OCI-LY7 (cell line): ENCODE data around the gene STXBP2. TPM values are rescaled to one million over a fixed set of nuclear protein-coding genes. Genes with fewer than 3 reads are reported as not detected.

Source experiments
- BruUV-seq: library from RNA; stranded (reverse); fragments of 400-500 nt; replicated peaks from 2 replicates; lab custom pipeline; 2021; lab: Mats Ljungman, UMichigan
- CTCF ChIA-PET: fragments of 300-600 bp; sonication (Branson Sonifier 250); formaldehyde crosslinking; loops from one replicate; lab custom pipeline; 2022; ENCODE audit warnings: antibody characterized with exemption; ENCODE audit not compliant: unreplicated experiment; lab: Charles Lee
- POLR2A ChIA-PET: fragments of 300-600 bp; sonication (Branson Sonifier 250); formaldehyde crosslinking; loops from one replicate; lab custom pipeline; 2022; ENCODE audit warnings: antibody characterized with exemption; lab: Charles Lee
- DNase-seq: peaks from one replicate; pipeline ENCODE4 v3.0.0-alpha.2; 2015; ENCODE audit warnings: low spot score
- H2AFZ ChIP-seq: fragments of 200-600 bp; sonication (generic), shearing (Covaris generic); 2 replicates; pipeline ENCODE4 v1.6.1; 2014; ENCODE audit warnings: mild to moderate bottlenecking, antibody characterized with exemption, low read length, moderate library complexity
- H3K27ac ChIP-seq: fragments of 200-600 bp; sonication (generic); 2 replicates; pipeline ENCODE4 v1.5.1; 2014; ENCODE audit warnings: mixed run types, low read depth, mild to moderate bottlenecking, moderate library complexity, low read length, inconsistent platforms; ENCODE audit not compliant: poor library complexity, severe bottlenecking
- H3K36me3 ChIP-seq: fragments of 200-600 bp; sonication (generic); 2 replicates; pipeline ENCODE4 v1.6.1; 2014; ENCODE audit warnings: mild to moderate bottlenecking, antibody characterized with exemption, low read length, moderate library complexity, mixed read lengths; ENCODE audit not compliant: insufficient read depth
- H3K4me1 ChIP-seq: fragments of 200-600 bp; sonication (generic); 2 replicates; pipeline ENCODE4 v1.5.1; 2014; ENCODE audit warnings: mild to moderate bottlenecking, low read length; ENCODE audit not compliant: insufficient read depth, poor library complexity, severe bottlenecking
- H3K4me2 ChIP-seq: fragments of 200-600 bp; sonication (generic); 2 replicates; pipeline ENCODE4 v1.6.1; 2014; ENCODE audit warnings: mild to moderate bottlenecking, low read length
- H3K4me3 ChIP-seq: fragments of 200-600 bp; sonication (generic); 2 replicates; pipeline ENCODE4 v1.5.1; 2014; ENCODE audit warnings: mild to moderate bottlenecking, low read depth, low read length; ENCODE audit not compliant: poor library complexity, severe bottlenecking
- H3K79me2 ChIP-seq: fragments of 200-600 bp; sonication (generic); 2 replicates; pipeline ENCODE4 v1.6.1; 2016; ENCODE audit warnings: low read depth, mild to moderate bottlenecking, low read length, moderate library complexity, mixed read lengths; ENCODE audit not compliant: insufficient read depth
- H3K9me2 ChIP-seq: fragments of 200-600 bp; sonication (generic); 2 replicates; pipeline ENCODE4 v1.6.1; 2016; ENCODE audit warnings: mild to moderate bottlenecking, low read length, mixed read lengths; ENCODE audit not compliant: insufficient read depth
- H3K9me3 ChIP-seq: fragments of 200-600 bp; sonication (generic); 2 replicates; pipeline ENCODE4 v1.6.1; 2014; ENCODE audit warnings: mild to moderate bottlenecking, mixed run types, low read length, mixed read lengths
- H4K20me1 ChIP-seq: fragments of 200-600 bp; sonication (generic); 2 replicates; pipeline ENCODE4 v1.6.1; 2014; ENCODE audit warnings: mild to moderate bottlenecking, antibody characterized with exemption, low read length, moderate library complexity, mixed read lengths; ENCODE audit not compliant: insufficient read depth
- CTCF ChIP-seq: fragments of 200-600 bp; sonication (generic); conservative IDR thresholded peaks from 2 replicates; pipeline ENCODE4 v1.5.1; 2014; ENCODE audit warnings: mild to moderate bottlenecking, antibody characterized with exemption, low read length, moderate library complexity, mixed read lengths
- EZH2phosphoT487 ChIP-seq: fragments of 200-600 bp; sonication (generic); IDR thresholded peaks from 2 replicates; pipeline ENCODE4 v1.6.1; 2018; ENCODE audit warnings: low read depth, borderline replicate concordance, mild to moderate bottlenecking, mixed run types, antibody characterized with exemption, low read length, moderate library complexity, mixed read lengths
- intact Hi-C: fragments of 100-400 bp; cut with micrococcal nuclease; formaldehyde crosslinking; loops from one replicate; pipeline ENCODE4 v1.10.0; 2022; ENCODE audit not compliant: unreplicated experiment
- total RNA-seq, 2 experiments: library from RNA; depleted of rRNA in 1 of 2; stranded (reverse); fragments of >200 nt in 1 of 2; shearing (Covaris generic) in 1 of 2; gene quantifications; 2 replicates each; pipeline ENCODE4 v1.2.3, GENCODE V29; 2014 to 2022

Gene STXBP2
- total RNA-seq, 2 experiments from 2014 or later = 43.0 to 138 TPM

DNA sequence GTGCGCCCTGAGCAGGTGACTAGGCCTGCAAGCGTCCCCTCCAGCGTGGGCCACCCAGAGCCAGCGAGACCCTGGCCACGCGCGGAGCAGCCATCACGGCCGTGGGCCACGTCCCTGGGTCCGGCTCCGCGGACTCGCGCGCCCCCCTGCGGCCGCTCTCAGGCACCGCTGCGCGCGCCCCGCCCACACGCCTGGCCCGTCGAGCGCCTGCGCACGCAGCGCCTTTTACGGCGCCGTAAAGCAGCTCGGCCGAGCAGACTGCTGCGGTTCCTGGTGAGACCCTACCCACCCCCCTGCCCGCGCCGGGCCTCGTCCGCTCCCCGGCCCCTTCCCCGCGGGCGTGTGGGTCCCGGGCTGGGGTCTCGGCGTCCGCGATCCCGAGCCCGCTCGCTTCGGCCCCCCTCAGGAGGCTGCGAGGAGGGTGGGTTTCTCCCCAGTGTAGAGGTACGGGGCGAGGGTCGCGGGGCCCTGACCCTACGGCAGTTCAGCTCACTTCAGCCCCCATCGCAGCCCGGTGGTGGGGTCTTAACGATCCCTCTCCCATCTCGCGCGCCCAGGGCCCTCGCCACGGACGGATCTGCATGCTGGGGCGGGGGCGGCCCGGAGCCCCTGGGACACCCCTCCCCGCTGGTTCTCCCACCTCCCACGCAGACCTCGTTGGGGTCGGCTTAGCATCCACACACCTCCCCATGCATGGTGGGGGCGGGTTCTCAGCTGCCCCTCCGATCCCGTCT, 43.9 kb downstream of the STXBP2 start, which contains the start of gene TRAPPC5:
TRAPPC5 (plus strand) TSS at position 228 of the 734 bp plus-strand sequence. CDS start 1,421 bp downstream, outside the sequence.
- H3K9me3 ChIP-seq = no peaks in the 10 kb centered on the region
- H3K9me2 ChIP-seq = no peaks in the 10 kb centered on the region
- H3K27ac ChIP-seq = peak within 1 kb of the TSS; percentile 48
- intact Hi-C loops = loop anchor here (1.0 to 2.0 kb wide), 4 partner anchors 22 to 578 kb away; partner anchors contain the start of gene FCER2
- peak; percentile 93 for DNase-seq
- peak within 1 kb of the TSS; percentile 53 for H2AFZ ChIP-seq
- H3K4me3 ChIP-seq = peak within 1 kb of the TSS; percentile 96
- ChIA-PET CTCF (interaction anchor here (0.6 to 1.3 kb wide), 7 partner anchors 17 to 151 kb away, joined by 3 to 8 read pairs (median 4); partner anchors contain the start of genes PET100 and XAB2), POLR2A (interaction anchor here (0.6 to 1.2 kb wide), 3 partner anchors 15 to 43 kb away, joined by 3 to 5 read pairs (median 4); no protein-coding TSS in a partner anchor)
- peaks cover 14% of the 10 kb centered on the region; the same call in 1 of the 2 replicates for H3K79me2 ChIP-seq
- H3K4me2 ChIP-seq = peak within 1 kb of the TSS; percentile 92
- TF ChIP-seq EZH2phosphoT487 (no peak), CTCF (peak; percentile 87)
- H3K4me1 ChIP-seq = peaks cover 45% of the 10 kb centered on the region
- BruUV-seq = no TSS peak
- peaks cover 34% of the 10 kb centered on the region for H3K36me3 ChIP-seq
- no peaks in the 10 kb centered on the region for H4K20me1 ChIP-seq

- peak overlapping the region; percentile 48 for H3K27ac ChIP-seq
- H3K4me1 ChIP-seq = peaks cover 37% of the 10 kb centered on the region
- no TSS peak for BruUV-seq
- H3K9me3 ChIP-seq = no peaks in the 10 kb centered on the region
- peak; percentile 73 for TF ChIP-seq CTCF
- TF ChIP-seq EZH2phosphoT487 = no peak
- peak overlapping the region; percentile 53; the same call in 1 of the 2 replicates for H2AFZ ChIP-seq
- H3K4me3 ChIP-seq = peak overlapping the region; percentile 96
- ChIA-PET CTCF (interaction anchor here (0.6 to 1.3 kb wide), 7 partner anchors 16 to 150 kb away, joined by 3 to 8 read pairs (median 4); partner anchors contain the start of genes PET100 and XAB2), POLR2A (interaction anchor here (0.6 to 1.2 kb wide), 3 partner anchors 14 to 44 kb away, joined by 3 to 5 read pairs (median 4); no protein-coding TSS in a partner anchor)
- intact Hi-C loops = loop anchor here (2.0 kb wide), 2 partner anchors 21 to 579 kb away; partner anchors contain the start of gene FCER2
- H3K9me2 ChIP-seq = no peaks in the 10 kb centered on the region
- H3K79me2 ChIP-seq = peaks cover 14% of the 10 kb centered on the region; the same call in 1 of the 2 replicates
- no peaks in the 10 kb centered on the region for H4K20me1 ChIP-seq
- H3K4me2 ChIP-seq = peak overlapping the region; percentile 92
- H3K36me3 ChIP-seq = peaks cover 34% of the 10 kb centered on the region
- peak; percentile 87 for DNase-seq
These were observed 44.6 kb downstream of the STXBP2 start for GRCh38 chr19:7681340-7682174.
